HG02588 (cell line): ENCODE results near the gene SMAGP.
A peak's percentile ranks its signal among the peaks of the same experiment; 100 is the strongest.
"Not testable (repeated sequence)": the region's sequence is repeated elsewhere in the genome, so short reads cannot be mapped to it uniquely, and the experiment has no call there.

Experiments used
- ATAC-seq: cut with Tn5 transposase; IDR thresholded peaks from one replicate; pipeline ENCODE4 v1.9.1; 2021; ENCODE audit warnings: mild to moderate bottlenecking, moderate library complexity; ENCODE audit not compliant: unreplicated experiment

SMAGP gene

GRCh38 chr12:51265024-51265423, 5.2 kb downstream of the SMAGP start:
- peak; percentile 54 for ATAC-seq

GRCh38 chr12:51264297-51264696, 5.9 kb downstream of the SMAGP start:
- no peak for ATAC-seq

- no peak for ATAC-seq
These were observed 6.9 kb downstream of the SMAGP start for GRCh38 chr12:51263341-51263740.

- no peak for ATAC-seq
These were observed 7.4 kb downstream of the SMAGP start for GRCh38 chr12:51262758-51263177.

- ATAC-seq, result not testable (repeated sequence)
These were observed 10.6 kb downstream of the SMAGP start for GRCh38 chr12:51259600-51259999.

GRCh38 chr12:51254536-51254935, 15.7 kb downstream of the SMAGP start:
- no peak for ATAC-seq

- ATAC-seq, result no peak
These were observed 16.9 kb downstream of the SMAGP start for GRCh38 chr12:51253276-51253675.

- ATAC-seq, result no peak
These were observed 22.6 kb downstream of the SMAGP start for GRCh38 chr12:51247523-51248206.

GRCh38 chr12:51246254-51246853, 23.9 kb downstream of the SMAGP start:
- ATAC-seq, result no peak

GRCh38 chr12:51245476-51246253, 24.6 kb downstream of the SMAGP start:
- no peak for ATAC-seq

- ATAC-seq, result no peak
These were observed 25.9 kb downstream of the SMAGP start for GRCh38 chr12:51244269-51244668.

- no peak for ATAC-seq
These were observed 27.3 kb downstream of the SMAGP start for GRCh38 chr12:51242876-51243275.

GRCh38 chr12:51242120-51242519, 28.1 kb downstream of the SMAGP start:
- no peak for ATAC-seq

GRCh38 chr12:51240971-51241370, 29.2 kb downstream of the SMAGP start:
- ATAC-seq, result no peak

- ATAC-seq, result peak; percentile 90
These were observed 31.5 kb downstream of the SMAGP start, which contains the start of gene DAZAP2 for GRCh38 chr12:51238510-51239334. Gene DAZAP2, plus strand, starts transcription at chr12:51238826. Its CDS starts 82 bp downstream, at chr12:51238908.

- ATAC-seq, result no peak
These were observed 32.1 kb downstream of the SMAGP start for GRCh38 chr12:51238037-51238509.

GRCh38 chr12:51234530-51234929, 35.7 kb downstream of the SMAGP start:
- ATAC-seq, result no peak

- ATAC-seq, result no peak
These were observed 37.6 kb downstream of the SMAGP start for GRCh38 chr12:51232642-51233041.

GRCh38 chr12:51229116-51229809, 41.0 kb downstream of the SMAGP start:
- ATAC-seq, result no peak

GRCh38 chr12:51227962-51228361, 42.3 kb downstream of the SMAGP start:
- no peak for ATAC-seq
